ENCODE measurements around the gene WRAP73.

- no peak for TF ChIP-seq POLR2A (IDR thresholded peaks at IDR 0.05)
- TF ChIP-seq CTCF (IDR thresholded peaks at IDR 0.05) = no peak
These were observed 46.1 kb downstream of the WRAP73 start for GRCh38 chr1:3603571-3604467.
